HCT116 (cell line): ENCODE results near the gene PINK1. TPM values are rescaled to one million over a fixed set of nuclear protein-coding genes. Genes with fewer than 3 reads are reported as not detected.

ENCODE experiments used
- SP1 ChIP-seq: IDR thresholded peaks from 2 replicates; pipeline ENCODE4 v1.6.1; 2012; ENCODE audit warnings: low read depth
- total RNA-seq: library from RNA; stranded (reverse); gene quantifications from one replicate; pipeline ENCODE4 v1.2.1, GENCODE V29; 2021; ENCODE audit not compliant: unreplicated experiment
- TF ChIP-seq, protein P1 (sequence below), 3 experiments: fragments of 200-600 bp in 1 of 3; sonication (generic) in 1 of 3; IDR thresholded peaks in 2 of 3; conservative IDR thresholded peaks in 1 of 3; 2 replicates each; pipeline ENCODE4 v1.5.1; 2012 to 2017; ENCODE audit warnings: low read depth in 2 of 3, low read length in 2 of 3, antibody characterized with exemption in 1 of 3, borderline replicate concordance in 1 of 3, control low read depth in 1 of 3, mild to moderate bottlenecking in 1 of 3, mixed read lengths in 1 of 3, mixed run types in 1 of 3, moderate library complexity in 1 of 3; ENCODE audit not compliant: insufficient read depth in 1 of 3

PINK1 gene
- total RNA-seq, 1 experiment from 2014 or later = 29.4 TPM

DNA sequence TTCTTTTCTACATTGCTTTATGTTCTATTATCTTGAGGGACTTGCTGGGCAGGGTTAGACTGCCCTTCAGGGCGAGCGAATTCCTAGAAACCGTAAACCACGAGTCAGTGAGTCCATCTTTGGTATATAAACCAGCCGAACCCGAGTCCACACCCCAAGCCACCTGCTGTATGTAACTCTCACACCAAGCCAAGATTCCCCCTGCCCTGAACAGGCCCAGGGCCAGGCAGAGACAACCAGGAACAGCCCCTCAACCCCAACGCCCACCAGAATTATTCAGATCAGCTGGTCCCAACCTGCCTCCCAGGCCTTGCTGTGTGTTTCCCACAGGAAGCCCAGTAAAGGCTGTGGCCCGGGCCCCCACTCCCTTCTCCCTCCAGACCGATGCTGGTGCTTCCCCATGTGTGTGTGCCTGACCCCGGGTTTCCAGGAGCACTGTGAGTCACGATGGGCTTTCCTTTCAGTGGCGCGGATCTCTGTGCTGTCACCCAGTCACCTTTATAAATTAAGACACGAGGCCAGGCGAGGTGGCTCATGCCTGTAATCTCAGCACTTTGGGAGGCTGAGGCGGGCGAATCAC lies 67.5 kb downstream of the PINK1 start (continued):
- TF ChIP-seq, protein P1, sequence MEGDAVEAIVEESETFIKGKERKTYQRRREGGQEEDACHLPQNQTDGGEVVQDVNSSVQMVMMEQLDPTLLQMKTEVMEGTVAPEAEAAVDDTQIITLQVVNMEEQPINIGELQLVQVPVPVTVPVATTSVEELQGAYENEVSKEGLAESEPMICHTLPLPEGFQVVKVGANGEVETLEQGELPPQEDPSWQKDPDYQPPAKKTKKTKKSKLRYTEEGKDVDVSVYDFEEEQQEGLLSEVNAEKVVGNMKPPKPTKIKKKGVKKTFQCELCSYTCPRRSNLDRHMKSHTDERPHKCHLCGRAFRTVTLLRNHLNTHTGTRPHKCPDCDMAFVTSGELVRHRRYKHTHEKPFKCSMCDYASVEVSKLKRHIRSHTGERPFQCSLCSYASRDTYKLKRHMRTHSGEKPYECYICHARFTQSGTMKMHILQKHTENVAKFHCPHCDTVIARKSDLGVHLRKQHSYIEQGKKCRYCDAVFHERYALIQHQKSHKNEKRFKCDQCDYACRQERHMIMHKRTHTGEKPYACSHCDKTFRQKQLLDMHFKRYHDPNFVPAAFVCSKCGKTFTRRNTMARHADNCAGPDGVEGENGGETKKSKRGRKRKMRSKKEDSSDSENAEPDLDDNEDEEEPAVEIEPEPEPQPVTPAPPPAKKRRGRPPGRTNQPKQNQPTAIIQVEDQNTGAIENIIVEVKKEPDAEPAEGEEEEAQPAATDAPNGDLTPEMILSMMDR (IDR thresholded peaks at IDR 0.05 in 2 of 3, conservative IDR thresholded peaks at IDR 0.05 in 1 of 3; ENCODE audit: borderline replicate concordance in 1 of 3, insufficient read depth in 1 of 3, low read depth in 2 of 3, low read length in 2 of 3) = no peak
- TF ChIP-seq SP1 = no peak

Other genes starting within 250 kb of the PINK1 start
- gene CAMK2N1, start 147.2 kb upstream of the PINK1 start, total RNA-seq = 20.5 TPM
- gene MUL1, start 125.3 kb upstream of the PINK1 start, total RNA-seq = 24.7 TPM
- not detected for gene FAM43B, start 80.9 kb upstream of the PINK1 start, total RNA-seq
- 28.6 TPM for gene CDA, start 44.4 kb upstream of the PINK1 start, total RNA-seq
- gene DDOST, start 27.9 kb downstream of the PINK1 start, total RNA-seq = 387 TPM
- 2.4 TPM for gene KIF17, start 84.5 kb downstream of the PINK1 start, total RNA-seq
- gene SH2D5, start 99.2 kb downstream of the PINK1 start, total RNA-seq = 10.4 TPM
- gene HP1BP3, start 153.8 kb downstream of the PINK1 start, total RNA-seq = 207 TPM